Measurements from ENCODE around the gene CACNA1D.

The CACNA1D gene

GRCh38 chr3:53712817-53713388 lies 218.5 kb downstream of the CACNA1D start:
- DNase-seq (ENCODE audit: extremely low read depth, low read depth), result no peak
- TF ChIP-seq CTCF (IDR thresholded peaks at IDR 0.05; ENCODE audit: low read depth, low read length, missing control alignments), result no peak
- H3K4me3 ChIP-seq (replicated peaks; ENCODE audit: low read depth, low read length), result no peak overlapping the region

GRCh38 chr3:53713626-53714025 lies 219.2 kb downstream of the CACNA1D start:
- no peak for DNase-seq (ENCODE audit: extremely low read depth, low read depth)
- H3K4me3 ChIP-seq (replicated peaks; ENCODE audit: low read depth, low read length), result no peak overlapping the region
- TF ChIP-seq CTCF (IDR thresholded peaks at IDR 0.05; ENCODE audit: low read depth, low read length, missing control alignments), result no peak

- no peak overlapping the region for H3K4me3 ChIP-seq (replicated peaks; ENCODE audit: low read depth, low read length)
- no peak for TF ChIP-seq CTCF (IDR thresholded peaks at IDR 0.05; ENCODE audit: low read depth, low read length, missing control alignments)
- DNase-seq (ENCODE audit: extremely low read depth, low read depth), result no peak
Observed at GRCh38 chr3:53715815-53716483, 221.5 kb downstream of the CACNA1D start.

- no peak for DNase-seq (ENCODE audit: extremely low read depth, low read depth)
Observed at GRCh38 chr3:53716998-53717397, 222.6 kb downstream of the CACNA1D start.

GRCh38 chr3:53718462-53718861 lies 224.1 kb downstream of the CACNA1D start:
- no peak for TF ChIP-seq CTCF (IDR thresholded peaks at IDR 0.05; ENCODE audit: low read depth, low read length, missing control alignments)
- no peak for DNase-seq (ENCODE audit: extremely low read depth, low read depth)
- H3K4me3 ChIP-seq (replicated peaks; ENCODE audit: low read depth, low read length), result no peak overlapping the region

More at GRCh38 chr3:53716998-53717397, 222.6 kb downstream of the CACNA1D start:
- TF ChIP-seq CTCF (IDR thresholded peaks at IDR 0.05; ENCODE audit: low read depth, low read length, missing control alignments), result no peak
- no peak overlapping the region for H3K4me3 ChIP-seq (replicated peaks; ENCODE audit: low read depth, low read length)

GRCh38 chr3:53719796-53720195 lies 225.4 kb downstream of the CACNA1D start:
- no peak for TF ChIP-seq CTCF (IDR thresholded peaks at IDR 0.05; ENCODE audit: low read depth, low read length, missing control alignments)
- no peak for DNase-seq (ENCODE audit: extremely low read depth, low read depth)
- H3K4me3 ChIP-seq (replicated peaks; ENCODE audit: low read depth, low read length), result no peak overlapping the region
